HG02759 (cell line): ENCODE results near the gene SPECC1L.
"Not testable (repeated sequence)": the region's sequence is repeated elsewhere in the genome, so short reads cannot be mapped to it uniquely, and the experiment has no call there.

Experiments used
- ATAC-seq: cut with Tn5 transposase; IDR thresholded peaks from one replicate; pipeline ENCODE4 v1.9.1; 2021; ENCODE audit warnings: mild to moderate bottlenecking, moderate library complexity; ENCODE audit not compliant: unreplicated experiment

The SPECC1L gene

GRCh38 chr22:24245584-24246561 lies 24.8 kb upstream of the SPECC1L start:
- not testable (repeated sequence) for ATAC-seq

GRCh38 chr22:24247011-24247507 lies 23.6 kb upstream of the SPECC1L start:
- ATAC-seq, result no peak

- peak; percentile 47 for ATAC-seq
Measured at GRCh38 chr22:24247564-24248344, 22.9 kb upstream of the SPECC1L start.

- ATAC-seq, result not testable (repeated sequence)
Measured at GRCh38 chr22:24248611-24249010, 22.0 kb upstream of the SPECC1L start.

- not testable (repeated sequence) for ATAC-seq
Measured at GRCh38 chr22:24249413-24249812, 21.2 kb upstream of the SPECC1L start.

GRCh38 chr22:24251286-24251685 lies 19.3 kb upstream of the SPECC1L start:
- not testable (repeated sequence) for ATAC-seq

GRCh38 chr22:24253126-24253525 lies 17.5 kb upstream of the SPECC1L start:
- ATAC-seq, result not testable (repeated sequence)

- ATAC-seq, result not testable (repeated sequence)
Measured at GRCh38 chr22:24256136-24256535, 14.5 kb upstream of the SPECC1L start.

GRCh38 chr22:24256736-24257135 lies 13.9 kb upstream of the SPECC1L start:
- ATAC-seq, result not testable (repeated sequence)

GRCh38 chr22:24259459-24259858 lies 11.2 kb upstream of the SPECC1L start:
- not testable (repeated sequence) for ATAC-seq

- not testable (repeated sequence) for ATAC-seq
Measured at GRCh38 chr22:24262185-24262749, 8.4 kb upstream of the SPECC1L start.

- not testable (repeated sequence) for ATAC-seq
Measured at GRCh38 chr22:24263479-24263878, 7.2 kb upstream of the SPECC1L start.

- ATAC-seq, result not testable (repeated sequence)
Measured at GRCh38 chr22:24264329-24264896, 6.2 kb upstream of the SPECC1L start.

- no peak for ATAC-seq
Measured at GRCh38 chr22:24265734-24266133, 4.9 kb upstream of the SPECC1L start.

GRCh38 chr22:24266495-24266894 lies 4.1 kb upstream of the SPECC1L start:
- ATAC-seq, result not testable (repeated sequence)

- no peak for ATAC-seq
Measured at GRCh38 chr22:24271386-24271854, 789 bp downstream of the SPECC1L start.

GRCh38 chr22:24273031-24273430 lies 2.4 kb downstream of the SPECC1L start:
- ATAC-seq, result not testable (repeated sequence)

- not testable (repeated sequence) for ATAC-seq
Measured at GRCh38 chr22:24273906-24274305, 3.3 kb downstream of the SPECC1L start.

GRCh38 chr22:24274696-24275405 lies 4.2 kb downstream of the SPECC1L start:
- not testable (repeated sequence) for ATAC-seq

GRCh38 chr22:24280363-24280762 lies 9.7 kb downstream of the SPECC1L start:
- not testable (repeated sequence) for ATAC-seq
